Breast epithelium (tissue), 4 donors: ENCODE measurements around the gene SLX4. TPM values are rescaled to one million over a fixed set of nuclear protein-coding genes. Genes with fewer than 3 reads are reported as not detected.

Source experiments
- DNase-seq, 2 donors: peaks; one replicate each; pipeline ENCODE4 v3.0.0-alpha.2; 2019; ENCODE audit warnings: low spot score in 2 of 2
- H3K27ac ChIP-seq, 2 donors: fragments of 200-600 bp; sonication (generic) in 1 of 2; one replicate each; pipeline ENCODE4 v1.5.1; 2016 to 2019; ENCODE audit warnings: mild to moderate bottlenecking in 1 of 2
- H3K27me3 ChIP-seq, 2 donors: fragments of 200-600 bp; sonication (generic) in 1 of 2; one replicate each; pipeline versions ENCODE4 v1.5.1 to v1.6.0; 2017 to 2019; ENCODE audit warnings: control low read depth in 1 of 2, mild to moderate bottlenecking in 1 of 2
- H3K36me3 ChIP-seq: fragments of 200-600 bp; one replicate; pipeline ENCODE4 v1.5.1; 2019
- H3K4me1 ChIP-seq, 2 donors: fragments of 200-600 bp; sonication (generic); one replicate each; pipeline ENCODE4 v1.5.1; 2016 to 2019; ENCODE audit warnings: control low read depth in 1 of 2
- H3K4me3 ChIP-seq, 3 donors: fragments of 200-600 bp; sonication (generic); 1 replicate in 2 of 3; 2 replicates in 1 of 3; pipeline ENCODE4 v1.5.1; 2016 to 2019; ENCODE audit warnings: mild to moderate bottlenecking in 3 of 3, moderate library complexity in 2 of 3
- H3K9me3 ChIP-seq, 2 donors: fragments of 200-600 bp; sonication (generic) in 1 of 2; one replicate each; pipeline ENCODE4 v1.5.1; 2016 to 2019; ENCODE audit warnings: control low read depth in 1 of 2
- CTCF ChIP-seq, 3 donors: fragments of 450-650 bp; IDR thresholded peaks; one replicate each; pipeline ENCODE4 v1.5.1; 2016 to 2017; ENCODE audit warnings: antibody characterized with exemption in 3 of 3, mild to moderate bottlenecking in 3 of 3, moderate library complexity in 3 of 3
- POLR2A ChIP-seq: fragments of 450-650 bp; IDR thresholded peaks from one replicate; pipeline ENCODE4 v1.6.1; 2016; ENCODE audit warnings: antibody characterized with exemption, mild to moderate bottlenecking, moderate library complexity
- POLR2AphosphoS5 ChIP-seq, 3 donors: sonication (generic); formaldehyde crosslinking; IDR thresholded peaks; one replicate each; pipeline ENCODE4 v1.6.1; 2017; ENCODE audit warnings: antibody characterized with exemption in 3 of 3
- intact Hi-C: fragments of 100-400 bp; cut with DNase I; formaldehyde crosslinking; loops from one replicate; pipeline ENCODE4 v1.15.1; 2023; ENCODE audit warnings: low total_unique reads
- total RNA-seq, 3 donors: library from RNA; depleted of rRNA; stranded (reverse); fragments of >200 nt; gene quantifications; one replicate each; pipeline ENCODE4 v1.1.0, GENCODE V29; 2016

The SLX4 gene
- total RNA-seq, 3 donors from 2014 or later = 3.0 to 4.3 (median 3.7) TPM

GRCh38 chr16:3651461-3652372 is 40.3 kb upstream of the SLX4 start:
- Histone ChIP-seq H3K27ac (no peak overlapping the region), H3K9me3 (no peaks in the 10 kb centered on the region), H3K4me3 (no peak overlapping the region), H3K36me3 (peaks cover 2% of the 10 kb centered on the region), H3K27me3 (no peaks in the 10 kb centered on the region), H3K4me1 (no peaks in the 10 kb centered on the region)
- intact Hi-C loops = no loop called here
- DNase-seq = peak in 1 of 2 donors; percentile 28
- TF ChIP-seq POLR2AphosphoS5 (IDR thresholded peaks at IDR 0.05) = no peak
- TF ChIP-seq POLR2A = no peak
- TF ChIP-seq CTCF (IDR thresholded peaks at IDR 0.05) = no peak

GRCh38 chr16:3650631-3651265 is 39.3 kb upstream of the SLX4 start:
- peak in 1 of 2 donors; percentile 46 for DNase-seq
- Histone ChIP-seq H3K4me1 (no peaks in the 10 kb centered on the region), H3K9me3 (no peaks in the 10 kb centered on the region), H3K4me3 (no peak overlapping the region), H3K27me3 (no peaks in the 10 kb centered on the region), H3K27ac (no peak overlapping the region), H3K36me3 (no peaks in the 10 kb centered on the region)
- intact Hi-C loops = no loop called here
- TF ChIP-seq POLR2A (no peak), CTCF (IDR thresholded peaks at IDR 0.05) (no peak), POLR2AphosphoS5 (IDR thresholded peaks at IDR 0.05) (no peak)

- no peaks in the 10 kb centered on the region for H3K36me3 ChIP-seq
- H3K4me1 ChIP-seq = no peaks in the 10 kb centered on the region
- no peaks in the 10 kb centered on the region for H3K9me3 ChIP-seq
- peak; percentile 30 to 72 for DNase-seq
- intact Hi-C loops = no loop called here
- H3K27me3 ChIP-seq = no peaks in the 10 kb centered on the region
- peak overlapping the region; percentile 10 to 67 for H3K27ac ChIP-seq
- no peak overlapping the region for H3K4me3 ChIP-seq
- TF ChIP-seq POLR2A (no peak), POLR2AphosphoS5 (IDR thresholded peaks at IDR 0.05) (no peak), CTCF (IDR thresholded peaks at IDR 0.05) (no peak)
These were observed 35.0 kb upstream of the SLX4 start for GRCh38 chr16:3646348-3646920.

- DNase-seq = peak in 1 of 2 donors; percentile 34
- peak overlapping the region; percentile 33 to 67 for H3K27ac ChIP-seq
- H3K9me3 ChIP-seq = no peaks in the 10 kb centered on the region
- H3K36me3 ChIP-seq = no peaks in the 10 kb centered on the region
- no peak overlapping the region for H3K4me3 ChIP-seq
- intact Hi-C loops = no loop called here
- TF ChIP-seq CTCF (IDR thresholded peaks at IDR 0.05) (no peak), POLR2A (no peak), POLR2AphosphoS5 (IDR thresholded peaks at IDR 0.05) (no peak)
- H3K4me1 ChIP-seq = no peaks in the 10 kb centered on the region
- H3K27me3 ChIP-seq = no peaks in the 10 kb centered on the region
These were observed 34.3 kb upstream of the SLX4 start for GRCh38 chr16:3645504-3646347.
